CD14-positive monocyte (primary cell): ENCODE results near the gene AGBL5. TPM values are rescaled to one million over a fixed set of nuclear protein-coding genes. Genes with fewer than 3 reads are reported as not detected.

Experiments used
- DNase-seq, 3 donors: peaks; one replicate each; pipeline ENCODE4 v3.0.0-alpha.2; 2011 to 2022
- H2AFZ ChIP-seq: 2 replicates; pipeline ENCODE4 v1.6.0; 2012; ENCODE audit warnings: mild to moderate bottlenecking, low read depth, low read length, inconsistent platforms; ENCODE audit not compliant: insufficient read depth, poor library complexity, severe bottlenecking
- H3K27ac ChIP-seq, 2 donors: 1 replicate in 1 of 2; 2 replicates in 1 of 2; pipeline ENCODE4 v1.5.1; 2012 to 2013; ENCODE audit warnings: low read length in 2 of 2, control low read depth in 1 of 2, inconsistent platforms in 1 of 2, low read depth in 1 of 2, mild to moderate bottlenecking in 1 of 2
- H3K27me3 ChIP-seq, 2 donors: one replicate each; pipeline versions ENCODE4 v1.6.0 to v1.6.1; 2011 to 2013; ENCODE audit warnings: low read length in 2 of 2; ENCODE audit not compliant: control insufficient read depth in 2 of 2, insufficient read depth in 2 of 2
- H3K36me3 ChIP-seq, 2 donors: replicated peaks in 1 of 2; 1 replicate in 1 of 2; 2 replicates in 1 of 2; pipeline versions ENCODE4 v1.5.1 to v1.6.1; 2012 to 2013; ENCODE audit warnings: low read length in 2 of 2, control low read depth in 1 of 2, inconsistent platforms in 1 of 2, mild to moderate bottlenecking in 1 of 2; ENCODE audit not compliant: insufficient read depth in 2 of 2, control insufficient read depth in 1 of 2
- H3K4me1 ChIP-seq, 2 donors: 1 replicate in 1 of 2; 2 replicates in 1 of 2; pipeline versions ENCODE4 v1.5.1 to v1.6.1; 2012 to 2013; ENCODE audit warnings: low read length in 2 of 2, control low read depth in 1 of 2, inconsistent platforms in 1 of 2, mild to moderate bottlenecking in 1 of 2, moderate library complexity in 1 of 2; ENCODE audit not compliant: insufficient read depth in 2 of 2, control insufficient read depth in 1 of 2
- H3K4me2 ChIP-seq: replicated peaks from 2 replicates; pipeline ENCODE3; 2012; ENCODE audit warnings: low read length, moderate library complexity, mild to moderate bottlenecking; ENCODE audit not compliant: poor library complexity, severe bottlenecking; ENCODE audit errors: extremely low read depth
- H3K4me3 ChIP-seq, 3 experiments: fragments of 200-600 bp in 1 of 3; sonication (generic) in 1 of 3; replicated peaks in 1 of 3; 1 replicate in 2 of 3; 2 replicates in 1 of 3; pipeline ENCODE4 v1.5.1; 2011 to 2013; ENCODE audit warnings: low read length in 3 of 3, mild to moderate bottlenecking in 3 of 3, control low read depth in 2 of 3, low read depth in 2 of 3, inconsistent platforms in 1 of 3, moderate library complexity in 1 of 3
- H3K79me2 ChIP-seq: 2 replicates; pipeline ENCODE4 v1.6.0; 2012; ENCODE audit warnings: mild to moderate bottlenecking, control low read depth, inconsistent platforms, low read length, moderate library complexity; ENCODE audit not compliant: insufficient read depth
- H3K9ac ChIP-seq: 2 replicates; pipeline ENCODE4 v1.6.0; 2017; ENCODE audit warnings: low read length, mild to moderate bottlenecking; ENCODE audit not compliant: insufficient read depth, poor library complexity, severe bottlenecking
- H3K9me3 ChIP-seq, 2 donors: replicated peaks in 1 of 2; 1 replicate in 1 of 2; 2 replicates in 1 of 2; pipeline versions ENCODE4 v1.5.1 to v1.6.1; 2012 to 2013; ENCODE audit warnings: low read length in 2 of 2, control low read depth in 1 of 2; ENCODE audit not compliant: control insufficient read depth in 1 of 2, insufficient read depth in 1 of 2
- H4K20me1 ChIP-seq: 2 replicates; pipeline ENCODE4 v1.6.0; 2012; ENCODE audit warnings: mild to moderate bottlenecking, low read length, control low read depth, moderate library complexity; ENCODE audit not compliant: insufficient read depth
- H3K27ac Mint-ChIP-seq, 7 donors: one replicate each; pipeline ENCODE4 v1.8.0; 2020; ENCODE audit warnings: mild to moderate bottlenecking in 7 of 7, mixed read lengths in 7 of 7, moderate library complexity in 6 of 7, inconsistent platforms in 2 of 7
- H3K27me3 Mint-ChIP-seq, 3 donors: one replicate each; pipeline ENCODE4 v1.8.0; 2021 to 2022; ENCODE audit warnings: low read depth in 3 of 3, mild to moderate bottlenecking in 3 of 3, mixed read lengths in 3 of 3, moderate library complexity in 3 of 3, inconsistent platforms in 1 of 3
- H3K36me3 Mint-ChIP-seq, 2 donors: one replicate each; pipeline ENCODE4 v1.8.0; 2020; ENCODE audit warnings: mixed read lengths in 2 of 2, inconsistent platforms in 1 of 2, mild to moderate bottlenecking in 1 of 2
- H3K4me1 Mint-ChIP-seq: one replicate; pipeline ENCODE4 v1.8.0; 2020; ENCODE audit warnings: mild to moderate bottlenecking, mixed read lengths
- H3K4me3 Mint-ChIP-seq, 2 donors: one replicate each; pipeline ENCODE4 v1.8.0; 2020; ENCODE audit warnings: mild to moderate bottlenecking in 2 of 2, mixed read lengths in 2 of 2, moderate library complexity in 1 of 2
- H3K9me3 Mint-ChIP-seq, 7 donors: one replicate each; pipeline ENCODE4 v1.8.0; 2020 to 2022; ENCODE audit warnings: mixed read lengths in 7 of 7, mild to moderate bottlenecking in 6 of 7, moderate library complexity in 6 of 7, inconsistent platforms in 2 of 7
- WGBS: methylation state at CpG from one replicate; pipeline ENCODE4 v1.1.5; 2013; ENCODE audit warnings: missing lambda C conversion rate; ENCODE audit not compliant: insufficient coverage; 5-methylcytosine and 5-hydroxymethylcytosine counted together
- intact Hi-C, 2 donors: fragments of 100-400 bp; cut with micrococcal nuclease; formaldehyde crosslinking; loops; one replicate each; pipeline versions ENCODE4 v1.15.0 to v1.15.1; 2023
- polyA plus RNA-seq, 3 donors: library from polyadenylated mRNA; depleted of rRNA in 1 of 3; unstranded in 2 of 3; stranded (reverse) in 1 of 3; fragments of 300-500 nt in 2 of 3; fragments of >200 nt in 1 of 3; fragmentation: Illumina TruSeq in 2 of 3; gene quantifications; 1 replicate in 2 of 3; 2 replicates in 1 of 3; pipeline ENCODE4 v1.2.3, GENCODE V29; 2012 to 2021
- TF ChIP-seq, protein P1 (sequence below): fragments of 200-600 bp; IDR thresholded peaks from one replicate; pipeline ENCODE4 v1.8.0; 2022; ENCODE audit warnings: antibody characterized with exemption, mild to moderate bottlenecking

The AGBL5 gene
- polyA plus RNA-seq, 3 donors, result 4.4 to 4.8 (median 4.6) TPM

DNA sequence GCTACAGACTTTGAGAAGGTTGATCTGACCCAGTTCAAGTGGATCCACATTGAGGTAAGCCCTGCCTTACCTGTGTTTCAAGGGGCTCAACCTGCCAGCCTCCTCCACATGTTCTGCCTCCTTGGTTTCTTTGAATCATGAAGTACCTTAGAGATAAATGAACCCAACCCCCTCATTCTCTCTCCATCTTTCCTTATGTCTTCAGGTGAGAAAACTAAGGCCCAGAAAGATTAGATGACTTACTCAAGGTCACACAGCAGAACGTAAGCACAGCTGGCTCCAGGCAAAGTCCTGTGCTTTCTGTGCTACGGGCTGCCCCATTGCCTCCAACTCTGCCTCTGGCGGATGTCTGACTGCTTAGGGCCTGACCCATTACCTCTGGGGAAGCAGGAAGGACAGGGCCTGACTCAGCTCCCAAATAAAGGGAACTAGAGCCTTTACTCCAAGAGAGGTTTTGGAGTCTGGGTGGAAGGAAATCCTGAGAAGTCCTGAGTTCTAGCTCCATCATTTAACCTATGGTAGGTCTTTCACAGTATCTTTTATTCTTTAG is 45.4 kb downstream of the AGBL5 start:
- peak overlapping the region; percentile 87 for H3K4me2 ChIP-seq
- Mint-ChIP-seq H3K36me3 (peaks cover 0 to under 1% of the 10 kb centered on the region in 2 donors), H3K9me3 (no peaks in the 10 kb centered on the region), H3K4me1 (peaks cover 21% of the 10 kb centered on the region), H3K4me3 (peak overlapping the region; percentile 84 to 93), H3K27me3 (peaks cover 0 to 3% (median 3%) of the 10 kb centered on the region in 3 donors), H3K27ac (peak overlapping the region; percentile 80 to 96 (median 90))
- peak overlapping the region; percentile 97 for H2AFZ ChIP-seq
- no peaks in the 10 kb centered on the region for H3K36me3 ChIP-seq
- peak; percentile 51 to 76 (median 66) for DNase-seq
- H3K79me2 ChIP-seq, result no peaks in the 10 kb centered on the region
- TF ChIP-seq, protein P1, sequence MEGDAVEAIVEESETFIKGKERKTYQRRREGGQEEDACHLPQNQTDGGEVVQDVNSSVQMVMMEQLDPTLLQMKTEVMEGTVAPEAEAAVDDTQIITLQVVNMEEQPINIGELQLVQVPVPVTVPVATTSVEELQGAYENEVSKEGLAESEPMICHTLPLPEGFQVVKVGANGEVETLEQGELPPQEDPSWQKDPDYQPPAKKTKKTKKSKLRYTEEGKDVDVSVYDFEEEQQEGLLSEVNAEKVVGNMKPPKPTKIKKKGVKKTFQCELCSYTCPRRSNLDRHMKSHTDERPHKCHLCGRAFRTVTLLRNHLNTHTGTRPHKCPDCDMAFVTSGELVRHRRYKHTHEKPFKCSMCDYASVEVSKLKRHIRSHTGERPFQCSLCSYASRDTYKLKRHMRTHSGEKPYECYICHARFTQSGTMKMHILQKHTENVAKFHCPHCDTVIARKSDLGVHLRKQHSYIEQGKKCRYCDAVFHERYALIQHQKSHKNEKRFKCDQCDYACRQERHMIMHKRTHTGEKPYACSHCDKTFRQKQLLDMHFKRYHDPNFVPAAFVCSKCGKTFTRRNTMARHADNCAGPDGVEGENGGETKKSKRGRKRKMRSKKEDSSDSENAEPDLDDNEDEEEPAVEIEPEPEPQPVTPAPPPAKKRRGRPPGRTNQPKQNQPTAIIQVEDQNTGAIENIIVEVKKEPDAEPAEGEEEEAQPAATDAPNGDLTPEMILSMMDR, result no peak
- no peaks in the 10 kb centered on the region for H3K27me3 ChIP-seq
- no peaks in the 10 kb centered on the region for H3K9me3 ChIP-seq
- H4K20me1 ChIP-seq, result no peaks in the 10 kb centered on the region
- peak overlapping the region in 1 of 3 experiments; percentile 78 for H3K4me3 ChIP-seq
- no peak overlapping the region for H3K9ac ChIP-seq
- intact Hi-C loops, result loop anchor here (5.0 kb wide), 4 partner anchors 35 to 205 kb away; partner anchors contain the start of genes PREB (in 2 of the 2), ATRAID (in 1 of the 2), SLC5A6 (in 1 of the 2) and TRIM54 (in 1 of the 2)
- 0% methylated on average over 1 of the region's 3 CpGs for whole genome bisulfite sequencing
- peak overlapping the region; percentile 21 to 77 for H3K27ac ChIP-seq
- peaks cover 23 to 24% of the 10 kb centered on the region in 2 donors for H3K4me1 ChIP-seq

DNA sequence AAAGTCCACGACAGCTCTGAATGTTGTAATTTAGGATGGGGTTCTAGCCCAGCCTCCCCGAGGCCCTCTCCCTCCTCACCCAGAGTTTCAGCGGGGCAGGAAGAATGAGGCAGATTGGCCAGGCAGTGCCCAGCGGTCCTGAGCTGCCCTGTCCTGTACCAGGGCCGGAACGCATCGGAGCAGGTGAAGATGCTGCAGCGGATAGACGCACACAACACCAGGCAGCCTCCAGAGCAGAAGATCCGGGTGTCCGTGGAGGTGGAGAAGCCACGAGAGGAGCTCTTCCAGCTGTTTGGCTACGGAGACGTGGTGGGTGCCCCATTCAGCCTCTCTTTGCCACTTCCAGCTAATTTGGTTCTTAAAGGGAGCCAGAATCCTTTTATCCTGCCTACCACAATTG is 45.9 kb downstream of the AGBL5 start:
- no peaks in the 10 kb centered on the region for H3K9me3 ChIP-seq
- no peaks in the 10 kb centered on the region for H3K27me3 ChIP-seq
- Mint-ChIP-seq H3K9me3 (no peaks in the 10 kb centered on the region), H3K4me3 (no peak overlapping the region), H3K27me3 (peaks cover 0 to 3% (median 3%) of the 10 kb centered on the region in 3 donors), H3K4me1 (peaks cover 21% of the 10 kb centered on the region), H3K27ac (peak overlapping the region; percentile 14 to 96 (median 88)), H3K36me3 (no peaks in the 10 kb centered on the region)
- H3K9ac ChIP-seq, result no peak overlapping the region
- H2AFZ ChIP-seq, result peak overlapping the region; percentile 97
- peak overlapping the region; percentile 87 for H3K4me2 ChIP-seq
- no peaks in the 10 kb centered on the region for H4K20me1 ChIP-seq
- TF ChIP-seq, protein P1, result no peak
- intact Hi-C loops, result loop anchor here (5.0 kb wide), 4 partner anchors 35 to 205 kb away; partner anchors contain the start of genes PREB (in 2 of the 2), ATRAID (in 1 of the 2), SLC5A6 (in 1 of the 2) and TRIM54 (in 1 of the 2)
- no peak for DNase-seq
- H3K36me3 ChIP-seq, result no peaks in the 10 kb centered on the region
- no peaks in the 10 kb centered on the region for H3K79me2 ChIP-seq
- peaks cover 23 to 24% of the 10 kb centered on the region in 2 donors for H3K4me1 ChIP-seq
- H3K27ac ChIP-seq, result peak overlapping the region; percentile 21 to 77
- H3K4me3 ChIP-seq, result no peak overlapping the region
- WGBS, result 97% methylated on average over 9 of the region's 14 CpGs
